AG08395 (cell line): ENCODE results near the gene LHB.
"Not testable (repeated sequence)": the region's sequence is repeated elsewhere in the genome, so short reads cannot be mapped to it uniquely, and the experiment has no call there.

Source experiments
- DNase-seq: peaks from one replicate; pipeline ENCODE4 v3.0.0; 2012; ENCODE audit warnings: mixed read lengths, low spot score

Gene LHB

GRCh38 chr19:49038111-49038510 is 21.2 kb upstream of the LHB start:
- DNase-seq = not testable (repeated sequence)

GRCh38 chr19:49036815-49037214 is 19.9 kb upstream of the LHB start, which contains the start of gene CGB1:
CGB1 (minus strand) TSS chr19:49036895; CDS start chr19:49036711, 184 bp downstream.
- DNase-seq = not testable (repeated sequence)

- DNase-seq = not testable (repeated sequence)
Measured at GRCh38 chr19:49031642-49032301, 14.9 kb upstream of the LHB start, which contains the start of gene CGB2. CGB2 (plus strand) TSS chr19:49031890; CDS start chr19:49032096, 206 bp downstream.

GRCh38 chr19:49030323-49030722 is 13.4 kb upstream of the LHB start:
- not testable (repeated sequence) for DNase-seq

GRCh38 chr19:49029749-49030148 is 12.9 kb upstream of the LHB start:
- DNase-seq = not testable (repeated sequence)

GRCh38 chr19:49028686-49029085 is 11.8 kb upstream of the LHB start:
- DNase-seq = not testable (repeated sequence)

- not testable (repeated sequence) for DNase-seq
Measured at GRCh38 chr19:49025599-49025998, 8.7 kb upstream of the LHB start.

- not testable (repeated sequence) for DNase-seq
Measured at GRCh38 chr19:49025088-49025487, 8.2 kb upstream of the LHB start.

GRCh38 chr19:49024233-49024632 is 7.3 kb upstream of the LHB start, which contains the start of gene CGB3:
CGB3 (minus strand) TSS chr19:49024333; CDS start chr19:49023971, 362 bp downstream.
- not testable (repeated sequence) for DNase-seq

GRCh38 chr19:49022116-49022515 is 5.2 kb upstream of the LHB start:
- no peak for DNase-seq

- no peak for DNase-seq
Measured at GRCh38 chr19:49020931-49021895, 4.3 kb upstream of the LHB start.

GRCh38 chr19:49020342-49020741 is 3.5 kb upstream of the LHB start:
- no peak for DNase-seq

GRCh38 chr19:49019242-49019932 is 2.5 kb upstream of the LHB start:
- peak; percentile 54 for DNase-seq

- not testable (repeated sequence) for DNase-seq
Measured at GRCh38 chr19:49018388-49019241, 1.7 kb upstream of the LHB start.

- DNase-seq = peak; percentile 75
Measured at GRCh38 chr19:49017666-49018351, 918 bp upstream of the LHB start.

- no peak for DNase-seq
Measured at GRCh38 chr19:49016067-49016839, 638 bp downstream of the LHB start.

GRCh38 chr19:49014870-49015255 is 2.0 kb downstream of the LHB start:
- DNase-seq = no peak

- DNase-seq = no peak
Measured at GRCh38 chr19:49014123-49014869, 2.6 kb downstream of the LHB start.

- DNase-seq = no peak
Measured at GRCh38 chr19:49011194-49011593, 5.7 kb downstream of the LHB start.
